UCSD-AML1 (cell line): ENCODE data around the gene CACNB1.
A peak's percentile ranks its signal among the peaks of the same experiment; 100 is the strongest.

ENCODE experiments used
- DNase-seq: peaks from one replicate; lab custom pipeline; 2025; ENCODE audit not compliant: unreplicated experiment; lab: John Stamatoyannopoulos, UW

Gene CACNB1

GRCh38 chr17:39225959-39226683 lies 28.7 kb upstream of the CACNB1 start:
- DNase-seq = no peak

GRCh38 chr17:39225308-39225958 lies 28.0 kb upstream of the CACNB1 start, which contains the start of gene STAC2:
Gene STAC2, minus strand, starts transcription at chr17:39225945. Its CDS starts 443 bp downstream, at chr17:39225502.
- no peak for DNase-seq

DNA sequence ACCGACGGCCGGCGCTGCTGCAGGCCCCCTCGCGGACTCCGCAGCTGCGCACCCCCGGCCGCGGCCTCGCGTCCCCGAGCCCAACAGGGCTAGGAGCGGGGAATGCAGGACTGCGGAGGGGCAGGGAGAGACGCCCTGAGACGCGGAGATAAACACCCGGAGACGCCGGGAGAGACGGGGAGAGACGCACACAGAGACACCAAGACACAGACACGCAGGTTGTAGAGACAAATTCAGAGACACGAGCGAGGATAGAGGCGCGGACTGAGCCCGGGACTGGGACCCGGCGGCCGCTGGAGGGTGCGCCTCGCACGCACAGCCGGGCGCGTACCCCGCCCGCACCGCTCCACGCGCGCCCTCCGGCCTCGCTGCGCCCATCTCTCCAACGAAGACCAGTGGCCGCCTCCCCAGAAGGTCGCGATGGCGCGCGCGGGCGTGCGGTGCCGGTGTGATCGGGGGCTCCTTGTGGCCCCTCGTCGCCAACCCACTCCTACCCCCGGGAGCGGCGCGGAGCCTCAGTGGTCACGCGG lies 27.4 kb upstream of the CACNB1 start:
- DNase-seq = no peak

DNA sequence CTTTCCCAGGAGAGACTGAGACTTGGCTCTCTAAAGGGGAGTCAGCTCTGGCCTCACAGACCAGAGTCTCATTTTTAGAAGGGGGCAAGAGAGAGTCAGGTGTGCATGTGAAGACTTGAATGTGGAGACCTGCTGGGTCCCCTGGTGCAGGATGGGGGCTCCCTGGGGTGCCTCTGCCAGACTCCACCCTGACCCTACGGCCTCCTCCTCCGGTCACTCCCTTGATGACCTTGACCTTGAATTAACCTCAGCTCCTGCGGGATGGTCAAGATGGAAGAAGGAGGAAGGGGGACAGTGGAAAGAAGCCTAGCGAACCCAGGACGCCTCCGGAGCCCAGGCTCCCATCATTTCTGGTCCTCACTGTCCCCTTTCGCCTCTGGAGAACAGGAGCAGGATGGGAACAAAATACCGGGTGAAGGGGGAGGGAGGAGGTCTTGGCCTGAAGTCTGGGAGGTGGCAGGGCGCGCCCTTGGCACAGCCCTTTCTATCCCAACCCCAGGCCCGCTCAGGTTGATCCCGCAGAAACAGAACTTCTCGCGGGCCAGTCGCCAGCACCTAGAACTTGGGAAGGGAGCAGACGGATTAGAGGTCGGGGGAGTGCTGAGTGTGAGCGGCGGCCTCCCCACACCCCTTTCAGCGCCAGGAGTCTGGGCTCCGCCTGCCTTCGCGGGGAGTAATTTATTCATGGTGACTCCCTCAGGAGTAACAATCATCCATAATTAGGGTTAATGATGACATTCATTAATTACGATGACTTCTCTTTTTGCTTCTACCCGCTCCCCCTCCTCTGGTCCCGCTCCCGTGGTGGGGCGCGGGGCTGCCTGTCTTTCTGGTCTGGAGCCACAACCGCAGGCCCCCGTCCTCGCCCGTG lies 26.7 kb upstream of the CACNB1 start:
- DNase-seq = no peak

DNA sequence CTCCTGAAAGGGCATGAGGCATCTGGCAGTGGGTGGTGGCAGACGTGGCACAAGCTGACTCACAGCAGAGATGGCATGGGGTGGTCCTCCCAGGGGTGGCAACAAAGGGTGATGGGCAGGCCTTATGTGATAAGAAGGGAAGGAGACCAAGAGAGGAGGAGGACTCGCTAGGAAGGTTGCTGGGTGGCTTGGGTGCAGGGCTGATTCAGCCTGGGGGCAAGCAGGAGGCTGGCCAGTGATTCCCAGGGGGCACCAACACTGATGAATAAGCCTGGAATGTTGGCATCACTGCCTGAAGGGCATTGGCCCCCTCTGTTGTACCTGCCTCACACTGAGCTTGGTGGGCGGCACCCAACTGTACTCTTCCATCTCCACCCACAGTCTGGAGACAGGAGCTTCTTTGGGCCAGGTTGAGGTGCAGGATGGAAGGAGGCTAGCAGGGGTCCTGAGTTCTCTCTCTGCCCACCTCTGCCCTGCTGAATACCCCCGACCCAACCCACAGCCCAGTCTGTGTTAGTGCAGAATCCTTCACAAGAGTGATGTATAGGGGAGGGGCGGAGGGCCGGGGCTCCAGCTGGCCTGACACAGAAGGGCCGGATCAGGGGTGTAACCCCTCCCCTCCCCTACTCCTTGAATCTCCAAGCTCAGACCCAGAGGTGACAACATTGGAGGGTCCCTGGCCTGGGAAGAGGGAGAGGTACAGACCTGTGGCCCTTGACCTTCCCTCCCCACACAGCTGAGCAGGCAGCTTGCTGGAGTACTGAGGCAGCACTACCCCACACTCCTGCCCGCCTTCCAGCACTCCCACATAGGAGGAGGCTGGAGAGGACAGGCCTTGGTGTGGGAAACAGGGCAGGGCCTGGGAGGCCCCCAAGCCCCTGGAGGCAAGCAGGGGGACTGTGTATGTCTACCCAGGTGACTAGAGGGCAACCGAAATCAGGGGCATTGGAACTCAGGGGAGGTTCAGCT lies 25.7 kb upstream of the CACNB1 start:
- DNase-seq = no peak

- DNase-seq = no peak
Observed at GRCh38 chr17:39222151-39222550, 24.7 kb upstream of the CACNB1 start.

DNA sequence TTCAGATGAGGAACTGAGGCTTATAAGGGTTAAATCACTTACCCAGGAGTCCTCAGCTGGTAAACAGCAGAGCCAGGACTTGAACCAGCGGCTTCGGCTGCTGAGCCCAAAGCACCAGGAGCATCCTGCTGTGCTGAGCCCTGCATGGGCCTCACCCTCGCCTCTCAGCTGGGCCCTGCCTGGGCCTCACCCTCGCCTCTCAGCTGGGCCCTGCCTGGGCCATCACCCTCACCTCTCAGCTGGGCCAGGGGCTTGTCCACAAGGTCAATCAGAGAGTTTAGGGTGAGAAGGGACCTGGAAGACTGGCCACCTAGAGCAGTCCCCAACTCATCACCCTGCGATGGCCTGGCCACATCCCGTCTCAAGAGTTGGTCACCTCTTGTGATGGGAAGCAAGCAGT lies 24.1 kb upstream of the CACNB1 start:
- DNase-seq = no peak

DNA sequence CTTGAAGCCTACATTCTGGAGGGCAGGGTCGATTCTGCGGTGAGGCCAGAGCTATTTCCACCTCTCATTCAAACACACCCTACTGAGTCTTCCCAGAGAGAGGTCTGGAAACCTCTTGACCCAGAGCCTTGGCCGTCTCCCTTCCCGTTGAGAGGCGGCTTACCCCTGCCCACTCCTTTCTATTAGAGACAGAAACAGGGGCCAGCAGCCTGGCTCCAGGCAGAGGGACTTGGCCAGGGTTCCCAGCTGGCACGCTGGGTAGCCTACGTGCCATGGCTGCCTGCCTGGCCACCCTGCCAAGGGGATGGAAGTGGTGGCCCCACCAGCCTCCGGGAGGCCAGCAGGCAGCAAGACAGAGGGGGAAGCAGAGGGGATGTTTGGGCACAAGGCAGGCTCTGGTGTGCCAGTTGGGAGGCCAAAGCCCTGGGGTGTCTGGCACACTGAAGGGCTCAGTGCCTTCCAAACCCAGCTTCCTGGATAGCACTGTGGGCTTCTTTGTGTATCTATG lies 22.2 kb upstream of the CACNB1 start:
- no peak for DNase-seq

GRCh38 chr17:39218906-39219305 lies 21.4 kb upstream of the CACNB1 start:
- no peak for DNase-seq

DNA sequence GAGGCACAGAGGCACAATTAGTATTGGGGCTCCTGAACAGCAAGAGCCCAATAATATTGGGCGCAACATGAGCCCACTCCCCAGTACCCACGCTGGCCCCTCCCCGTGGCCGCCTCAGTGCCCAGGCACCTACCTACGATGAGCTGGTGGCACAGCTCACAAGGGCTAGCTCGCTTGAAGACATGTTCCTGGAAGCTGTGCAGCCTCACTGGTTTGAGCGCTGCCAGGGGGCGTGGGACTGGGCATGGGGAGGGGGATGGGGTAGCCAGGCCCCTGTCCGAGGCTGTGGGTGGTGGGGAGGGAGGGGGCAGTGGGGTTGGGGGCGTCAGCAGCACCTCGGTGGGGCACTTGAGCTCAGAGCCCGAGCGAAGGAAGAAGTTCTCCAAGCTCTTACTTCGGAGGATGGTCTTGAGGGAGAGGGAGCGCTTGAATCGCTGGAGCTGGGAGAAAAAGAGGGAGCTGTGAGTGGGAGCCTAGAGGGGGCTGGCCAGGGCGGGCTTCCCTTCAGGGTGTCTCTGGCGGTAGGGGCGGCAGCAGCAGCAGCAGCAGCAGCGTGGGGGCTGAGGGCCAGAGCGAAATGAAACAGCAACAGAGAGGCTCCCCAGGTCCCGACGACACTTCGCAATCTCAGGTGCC lies 20.4 kb upstream of the CACNB1 start:
- no peak for DNase-seq

GRCh38 chr17:39213852-39214251 lies 16.4 kb upstream of the CACNB1 start:
- DNase-seq = no peak

DNA sequence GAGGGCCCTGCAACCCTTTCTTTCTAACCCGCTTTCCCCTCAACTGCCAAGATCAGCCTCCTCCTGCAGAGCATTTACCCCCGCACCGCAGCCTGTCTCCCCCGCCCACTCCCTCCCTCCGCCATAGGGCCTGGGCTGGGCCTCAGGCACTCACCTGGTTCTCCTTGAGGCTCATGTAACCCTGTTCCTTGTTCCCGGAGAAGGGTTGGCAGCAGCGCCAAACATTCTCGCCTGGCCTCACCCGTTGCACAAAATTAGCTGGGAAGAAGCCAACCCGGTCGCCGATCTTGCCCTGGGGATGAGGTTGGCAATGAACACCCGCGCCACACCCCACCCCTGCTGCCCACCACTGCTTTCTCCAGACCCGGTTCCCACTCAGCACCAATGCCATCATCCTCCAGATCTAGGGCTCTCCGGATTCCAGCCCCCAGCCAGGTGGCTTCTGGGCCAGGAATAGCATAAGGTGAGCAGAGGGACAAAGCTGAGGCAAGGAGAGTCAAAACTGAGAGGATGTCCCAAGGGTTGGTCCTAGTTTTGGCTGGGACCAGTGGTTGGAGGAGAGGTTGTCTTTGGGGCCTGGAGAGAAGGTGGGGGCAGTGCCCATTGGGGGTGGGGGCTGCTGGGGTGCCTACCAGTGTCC lies 15.5 kb upstream of the CACNB1 start:
- no peak for DNase-seq

DNA sequence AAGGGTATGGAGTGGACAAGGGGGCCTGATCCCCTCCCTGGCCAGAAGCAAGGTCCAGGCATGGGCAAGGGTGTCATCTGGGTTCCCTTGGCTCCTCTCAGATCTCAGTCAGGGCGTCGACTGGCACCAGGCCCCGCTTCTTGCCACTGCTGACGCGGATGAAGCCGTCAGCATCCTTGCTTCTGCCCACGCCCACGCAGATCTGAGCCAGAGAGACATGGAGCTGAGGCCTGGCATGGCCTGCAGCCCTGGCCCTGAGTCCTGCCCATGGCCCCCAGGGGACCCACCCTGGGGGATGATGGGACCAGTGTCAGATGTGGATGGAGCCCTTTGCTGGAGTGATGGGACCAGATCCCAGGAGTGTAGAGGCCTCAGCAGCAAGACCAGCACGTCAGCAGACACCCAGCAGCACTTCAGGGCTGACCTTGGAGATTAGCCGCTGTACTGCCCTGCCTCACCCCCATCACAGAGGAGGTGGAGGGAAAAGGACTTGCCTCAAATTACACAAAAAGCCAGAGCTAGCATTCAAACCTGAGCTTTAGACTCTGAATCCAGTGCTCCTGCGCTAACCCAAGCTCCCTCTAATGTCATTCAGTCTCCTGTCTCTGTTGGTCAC lies 14.8 kb upstream of the CACNB1 start:
- DNase-seq = no peak

DNA sequence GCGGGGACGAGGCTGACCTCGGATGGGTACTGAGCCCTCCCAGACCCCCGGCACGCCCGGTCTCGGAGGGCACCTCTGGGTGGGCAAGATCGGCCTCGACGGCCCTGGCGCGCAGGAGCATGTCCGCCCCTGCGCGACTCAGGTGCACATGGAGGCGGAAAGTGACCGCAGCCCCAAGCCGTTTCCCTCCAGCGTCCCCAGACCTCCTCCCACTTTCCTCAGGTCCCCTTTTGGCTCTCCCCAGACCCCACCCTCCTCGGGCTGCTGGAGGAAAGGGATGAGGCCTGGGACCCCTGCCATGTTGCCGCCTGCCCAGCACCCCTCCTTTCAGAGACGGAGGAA lies 12.6 kb upstream of the CACNB1 start:
- no peak for DNase-seq

DNA sequence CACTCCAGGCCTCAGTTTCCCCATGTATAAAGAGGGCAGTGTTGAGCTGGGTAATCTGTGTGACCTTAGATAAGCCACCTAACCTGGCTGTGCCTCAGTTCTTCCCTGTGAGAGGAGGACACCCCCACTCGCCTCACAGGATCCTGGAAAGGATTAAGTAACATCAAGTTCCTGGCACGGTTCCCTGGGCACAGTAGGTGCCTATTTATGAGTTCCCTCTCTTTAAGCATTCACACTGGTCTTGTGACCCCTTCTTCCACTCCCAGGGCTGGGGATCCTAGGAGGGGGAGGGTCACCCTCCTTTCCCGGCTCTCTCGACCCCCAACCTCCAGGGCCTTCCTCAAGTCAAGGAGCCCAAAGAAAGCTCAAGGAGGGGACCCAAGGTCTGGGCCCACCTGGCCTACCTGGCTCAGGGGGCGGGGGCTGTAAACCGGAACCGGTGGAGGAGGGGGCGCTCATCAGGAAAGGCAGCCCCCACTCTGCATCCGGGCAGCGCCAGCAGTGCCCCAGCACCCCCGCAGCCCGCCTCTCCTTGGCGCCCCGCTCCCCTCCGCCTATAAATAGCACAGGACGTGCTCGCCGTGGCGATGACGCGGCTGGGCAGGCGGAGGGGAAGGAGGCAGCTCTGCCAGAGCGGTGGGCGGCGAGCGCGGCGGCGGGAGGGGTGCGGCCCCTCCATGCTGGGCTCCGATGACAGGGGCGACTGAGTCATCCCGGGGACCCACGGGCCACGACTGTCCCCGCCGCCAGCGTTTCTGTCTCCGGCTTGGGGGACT lies 12.0 kb upstream of the CACNB1 start:
- peak; percentile 44 for DNase-seq

DNA sequence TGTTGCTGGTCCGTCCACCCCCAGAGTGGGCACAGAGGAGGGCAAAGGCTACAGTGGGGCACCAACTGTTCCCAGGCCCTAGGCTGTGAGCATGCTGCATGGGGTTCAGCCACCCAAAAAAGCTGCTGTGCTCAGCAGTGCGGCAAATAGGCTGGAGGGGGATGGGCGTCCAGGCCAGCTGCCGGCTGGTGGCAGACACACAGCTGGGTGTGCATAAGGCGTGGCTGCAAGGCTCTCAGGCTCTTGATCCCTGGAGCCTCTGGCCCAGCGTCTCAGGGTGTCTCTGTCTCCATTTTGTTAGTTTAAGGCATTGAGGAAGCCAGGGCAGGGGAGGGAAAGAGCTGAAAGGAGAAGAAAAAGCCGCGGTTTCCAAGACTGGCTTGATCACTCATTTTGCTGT lies 11.4 kb upstream of the CACNB1 start:
- no peak for DNase-seq

DNA sequence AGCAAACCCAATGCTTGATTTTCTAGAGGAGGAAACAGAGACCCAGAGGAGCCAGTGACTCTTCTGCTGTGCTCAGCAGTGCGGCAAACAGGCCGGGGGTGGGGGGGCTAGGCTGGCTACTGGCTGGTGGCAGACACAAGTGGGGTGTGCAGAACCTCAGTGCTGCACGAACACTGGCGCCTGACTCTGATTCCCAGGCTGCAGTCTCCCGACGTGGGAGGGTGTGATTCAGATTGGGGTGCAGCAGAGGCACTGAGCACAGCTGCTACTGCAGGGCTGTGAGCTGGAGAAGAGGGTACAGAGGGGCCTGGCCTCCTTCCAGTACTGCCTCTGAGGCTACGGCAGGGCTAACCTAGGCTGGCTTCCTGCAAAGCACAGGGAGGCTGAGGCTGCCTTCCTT lies 10.7 kb upstream of the CACNB1 start:
- DNase-seq = no peak

DNA sequence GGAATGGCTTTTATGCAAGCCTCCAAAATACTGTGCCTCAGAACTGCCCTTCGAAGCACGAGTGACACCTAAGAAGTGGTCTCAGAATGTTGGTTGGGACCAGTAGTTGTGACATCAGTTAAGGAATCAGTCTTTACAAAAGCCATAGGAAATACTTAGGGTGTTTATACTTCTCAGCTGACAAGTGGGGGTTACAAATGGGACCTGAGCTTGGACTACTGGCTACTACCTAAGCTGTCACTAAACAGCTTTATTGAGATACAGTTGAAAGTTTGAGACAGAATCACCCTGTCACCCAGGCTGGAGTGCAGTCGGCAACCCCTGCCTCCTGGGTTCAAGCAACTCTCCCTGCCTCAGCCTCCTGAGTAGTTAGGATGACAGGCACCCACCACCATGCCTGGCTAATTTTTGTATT lies 7.7 kb upstream of the CACNB1 start:
- DNase-seq = no peak
